Liver (tissue), 9 donors: Measurements from ENCODE around the gene LILRA2. TPM values are rescaled to one million over a fixed set of nuclear protein-coding genes. Genes with fewer than 3 reads are reported as not detected.

Source experiments
- DNase-seq: peaks from one replicate; pipeline ENCODE4 v3.0.0-alpha.2; 2017; ENCODE audit warnings: low spot score
- H3K27ac ChIP-seq, 2 donors: one replicate each; pipeline ENCODE4 v1.7.0; 2013; ENCODE audit warnings: inconsistent platforms in 2 of 2, low read length in 2 of 2, control low read depth in 1 of 2, low read depth in 1 of 2, mild to moderate bottlenecking in 1 of 2
- H3K27me3 ChIP-seq, 4 donors: one replicate each; pipeline versions ENCODE4 v1.6.1 to v1.7.0; 2013; ENCODE audit warnings: low read length in 3 of 4, inconsistent platforms in 1 of 4, mild to moderate bottlenecking in 1 of 4, moderate library complexity in 1 of 4; ENCODE audit not compliant: control insufficient read depth in 4 of 4, insufficient read depth in 4 of 4
- H3K36me3 ChIP-seq, 4 donors: one replicate each; pipeline versions ENCODE4 v1.6.1 to v1.7.0; 2013; ENCODE audit warnings: low read length in 3 of 4, mild to moderate bottlenecking in 3 of 4, low read depth in 1 of 4, moderate library complexity in 1 of 4; ENCODE audit not compliant: control insufficient read depth in 4 of 4, insufficient read depth in 3 of 4
- H3K4me1 ChIP-seq, 4 donors: one replicate each; pipeline versions ENCODE4 v1.6.1 to v1.7.0; 2013; ENCODE audit warnings: low read length in 3 of 4, mild to moderate bottlenecking in 3 of 4, moderate library complexity in 1 of 4; ENCODE audit not compliant: control insufficient read depth in 4 of 4, insufficient read depth in 4 of 4
- H3K4me3 ChIP-seq, 3 donors: one replicate each; pipeline versions ENCODE4 v1.6.1 to v1.7.0; 2013; ENCODE audit warnings: low read length in 3 of 3, control low read depth in 1 of 3, low read depth in 1 of 3, mild to moderate bottlenecking in 1 of 3
- H3K9ac ChIP-seq, 2 donors: one replicate each; pipeline ENCODE4 v1.7.0; 2013; ENCODE audit warnings: low read length in 2 of 2, mild to moderate bottlenecking in 2 of 2, moderate library complexity in 2 of 2, control low read depth in 1 of 2, low read depth in 1 of 2
- H3K9me3 ChIP-seq, 4 donors: one replicate each; pipeline versions ENCODE4 v1.6.1 to v1.7.0; 2013; ENCODE audit warnings: low read length in 3 of 4; ENCODE audit not compliant: control insufficient read depth in 4 of 4
- ATF3 ChIP-seq: IDR thresholded peaks from 2 replicates; pipeline ENCODE4 v1.6.1; 2016; ENCODE audit warnings: antibody characterized with exemption
- CTCF ChIP-seq: fragments of 150-350 bp; IDR thresholded peaks from 2 replicates; pipeline ENCODE4 v1.5.1; 2017; ENCODE audit warnings: improper control_type of control experiment, low read depth, low read length; ENCODE audit not compliant: missing input control
- EGR1 ChIP-seq, 2 donors: IDR thresholded peaks; 2 replicates each; pipeline ENCODE4 v1.6.1; 2016 to 2018; ENCODE audit warnings: antibody characterized with exemption in 2 of 2, low read depth in 2 of 2
- FOXA1 ChIP-seq: IDR thresholded peaks from 2 replicates; pipeline ENCODE4 v1.6.1; 2016; ENCODE audit warnings: antibody characterized with exemption
- FOXA2 ChIP-seq: IDR thresholded peaks from 2 replicates; pipeline ENCODE4 v1.6.1; 2016; ENCODE audit warnings: antibody characterized with exemption
- GABPA ChIP-seq, 2 donors: IDR thresholded peaks in 1 of 2; conservative IDR thresholded peaks in 1 of 2; 2 replicates each; pipeline ENCODE4 v1.6.1; 2016; ENCODE audit warnings: antibody characterized with exemption in 2 of 2, mild to moderate bottlenecking in 1 of 2, moderate library complexity in 1 of 2
- HNF4A ChIP-seq, 2 donors: conservative IDR thresholded peaks; 2 replicates each; pipeline ENCODE4 v1.6.1; 2016; ENCODE audit warnings: antibody characterized with exemption in 2 of 2, mild to moderate bottlenecking in 2 of 2
- HNF4G ChIP-seq: IDR thresholded peaks from 2 replicates; pipeline ENCODE4 v1.6.1; 2016; ENCODE audit warnings: antibody characterized with exemption
- JUND ChIP-seq, 2 donors: IDR thresholded peaks; 2 replicates each; pipeline ENCODE4 v1.6.1; 2016; ENCODE audit warnings: antibody characterized with exemption in 2 of 2
- MAX ChIP-seq: IDR thresholded peaks from 2 replicates; pipeline ENCODE4 v1.6.1; 2016; ENCODE audit warnings: antibody characterized with exemption
- NR2F2 ChIP-seq: IDR thresholded peaks from 2 replicates; pipeline ENCODE4 v1.6.1; 2016; ENCODE audit warnings: antibody characterized with exemption
- REST ChIP-seq: IDR thresholded peaks from 2 replicates; pipeline ENCODE4 v1.6.1; 2016; ENCODE audit warnings: antibody characterized with exemption, mild to moderate bottlenecking
- RXRA ChIP-seq, 2 donors: IDR thresholded peaks; 2 replicates each; pipeline ENCODE4 v1.6.1; 2017 to 2018; ENCODE audit warnings: antibody characterized with exemption in 2 of 2, mild to moderate bottlenecking in 1 of 2
- SP1 ChIP-seq: IDR thresholded peaks from 2 replicates; pipeline ENCODE4 v1.6.1; 2018; ENCODE audit warnings: antibody characterized with exemption, mild to moderate bottlenecking
- TAF1 ChIP-seq: conservative IDR thresholded peaks from 2 replicates; pipeline ENCODE4 v1.6.1; 2016; ENCODE audit warnings: antibody characterized with exemption, mild to moderate bottlenecking
- YY1 ChIP-seq: IDR thresholded peaks from 2 replicates; pipeline ENCODE4 v1.6.1; 2016; ENCODE audit warnings: antibody characterized with exemption, mild to moderate bottlenecking
- WGBS: extraction: QIAGEN DNeasy Blood & Tissue Kit; methylation state at CpG from one replicate; pipeline ENCODE4 v1.1.7; 2013; 5-methylcytosine and 5-hydroxymethylcytosine counted together
- polyA plus RNA-seq, 2 donors: library from polyadenylated mRNA; stranded (reverse) in 1 of 2; unstranded in 1 of 2; fragments of 200-250 nt in 1 of 2; fragments of >200 nt in 1 of 2; fragmentation: Nextera tagmentation in 1 of 2; extraction: Ambion mirVana in 1 of 2; gene quantifications; one replicate each; pipeline versions ENCODE4 v1.2.1 to v1.2.3, GENCODE V29; 2013 to 2015
- total RNA-seq, 2 donors: library from RNA; depleted of rRNA; stranded (reverse); fragments of >200 nt; gene quantifications; one replicate each; pipeline ENCODE4 v1.2.3, GENCODE V29; 2014
- donor health status: healthy.
- donor health status: healthy.
- donor health status: healthy.
- donor health status: healthy.
- donor health status: healthy.

Gene LILRA2
- total and polyA plus RNA-seq, 4 donors = 1.3 to 8.2 (median 4.1) TPM

- no peaks in the 10 kb centered on the region for H3K4me1 ChIP-seq
- peak overlapping the region in 1 of 3 donors; percentile 9 for H3K4me3 ChIP-seq
- no peaks in the 10 kb centered on the region for H3K27me3 ChIP-seq
- no peaks in the 10 kb centered on the region for H3K36me3 ChIP-seq
- whole genome bisulfite sequencing = 89% methylated on average over 26 of the region's 26 CpGs
- no peak for DNase-seq
- H3K9ac ChIP-seq = no peak overlapping the region
- TF ChIP-seq RXRA (IDR thresholded peaks at IDR 0.05) (no peak), MAX (no peak), HNF4A (conservative IDR thresholded peaks at IDR 0.05) (no peak), JUND (IDR thresholded peaks at IDR 0.05) (no peak), EGR1 (IDR thresholded peaks at IDR 0.05; ENCODE audit: low read depth in 2 of 2) (no peak), HNF4G (no peak), ATF3 (no peak), NR2F2 (no peak), GABPA (IDR thresholded peaks at IDR 0.05 in 1 of 2, conservative IDR thresholded peaks at IDR 0.05 in 1 of 2) (no peak), TAF1 (no peak), FOXA2 (no peak), YY1 (no peak)
- peaks cover 0 to 5% (median 0%) of the 10 kb centered on the region in 4 donors for H3K9me3 ChIP-seq
- H3K27ac ChIP-seq = no peak overlapping the region
Observed at GRCh38 chr19:54609356-54609791, 35.8 kb downstream of the LILRA2 start.

GRCh38 chr19:54612428-54612827 lies 38.8 kb downstream of the LILRA2 start:
- 77% methylated on average over 1 of the region's 1 CpG for WGBS
- Histone ChIP-seq H3K4me3 (no peak overlapping the region), H3K4me1 (no peaks in the 10 kb centered on the region), H3K9me3 (peaks cover 0 to 5% (median 0%) of the 10 kb centered on the region in 4 donors), H3K27ac (no peak overlapping the region), H3K9ac (no peak overlapping the region), H3K36me3 (no peaks in the 10 kb centered on the region), H3K27me3 (no peaks in the 10 kb centered on the region)
- TF ChIP-seq GABPA (IDR thresholded peaks at IDR 0.05 in 1 of 2, conservative IDR thresholded peaks at IDR 0.05 in 1 of 2) = no peak
- no peak for TF ChIP-seq FOXA2
- TF ChIP-seq RXRA (IDR thresholded peaks at IDR 0.05) = no peak
- TF ChIP-seq SP1 = no peak
- TF ChIP-seq CTCF = no peak
- no peak for TF ChIP-seq YY1
- TF ChIP-seq ATF3 = no peak
- TF ChIP-seq FOXA1 = no peak
- no peak for TF ChIP-seq TAF1
- TF ChIP-seq HNF4G = no peak
- no peak for TF ChIP-seq REST
- DNase-seq = no peak
